Measurements from ENCODE around the gene CHST8.

CHST8 gene

DNA sequence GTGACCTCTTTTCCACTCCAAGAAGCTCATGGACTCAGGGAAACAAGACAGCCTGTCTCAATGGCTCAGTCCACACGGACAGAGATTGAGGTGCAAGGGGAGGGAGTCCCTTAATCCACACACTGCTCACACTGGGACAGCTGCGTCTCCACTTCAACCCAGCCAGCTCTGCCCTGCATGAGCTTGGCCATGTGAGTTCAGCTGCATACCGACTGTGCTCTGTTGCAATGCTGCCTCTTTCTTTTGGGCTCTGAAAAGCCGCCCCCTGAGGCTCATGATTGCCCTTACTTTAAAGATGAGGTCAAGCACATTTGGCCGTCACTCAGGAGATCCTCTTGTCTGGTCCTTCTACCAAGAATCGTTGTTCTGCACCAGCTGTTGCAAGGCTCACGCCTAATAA, 110.1 kb downstream of the CHST8 start:
- Mint-ChIP-seq H3K9me3 (no peaks in the 10 kb centered on the region), H3K4me1 (no peaks in the 10 kb centered on the region), H3K27me3 (peaks cover 7% of the 10 kb centered on the region), H3K27ac (no peak overlapping the region), H3K36me3 (no peaks in the 10 kb centered on the region), H3K4me3 (no peak overlapping the region)

DNA sequence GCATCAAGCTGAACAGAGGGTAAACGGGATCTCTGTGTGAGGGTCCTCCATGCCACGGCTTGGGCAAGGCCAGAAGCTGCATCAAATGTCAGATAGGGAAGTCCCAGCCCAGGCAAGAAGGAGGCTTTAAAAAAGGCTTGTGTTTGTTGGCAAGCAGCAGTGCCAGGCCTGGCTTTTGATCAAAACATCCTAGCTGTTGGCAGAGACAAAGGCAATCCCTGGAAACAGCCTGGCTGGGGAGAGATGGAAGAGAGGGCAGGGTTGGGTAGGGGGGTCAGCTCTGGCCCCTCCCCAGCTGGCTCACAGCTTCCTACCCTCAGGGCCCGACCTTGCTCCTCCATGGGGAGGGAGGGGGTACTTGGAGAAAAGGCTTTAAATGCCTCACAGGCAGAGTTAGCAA, 113.2 kb downstream of the CHST8 start:
- Mint-ChIP-seq H3K9me3 (no peaks in the 10 kb centered on the region), H3K36me3 (no peaks in the 10 kb centered on the region), H3K4me1 (no peaks in the 10 kb centered on the region), H3K4me3 (no peak overlapping the region), H3K27ac (no peak overlapping the region), H3K27me3 (peaks cover 13% of the 10 kb centered on the region)

DNA sequence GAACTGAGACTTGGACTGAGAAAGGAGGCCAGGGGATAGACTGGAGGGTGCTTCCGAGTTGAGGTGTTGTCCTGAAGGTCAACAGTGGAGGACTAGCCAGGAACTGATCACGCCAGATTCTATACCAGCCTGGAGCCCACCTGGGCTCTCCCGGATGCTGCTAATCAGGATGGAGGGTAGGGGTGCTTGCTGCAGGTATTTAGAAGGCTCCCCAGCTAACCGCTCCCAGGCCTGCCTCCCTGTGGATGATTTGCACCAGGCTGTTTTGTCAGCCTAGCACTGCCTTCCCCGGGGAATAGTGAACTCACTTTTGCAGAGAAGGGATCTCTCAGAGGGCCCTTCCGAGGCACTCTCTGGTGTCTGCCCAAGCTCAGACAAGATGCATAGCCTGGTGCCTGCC, 114.4 kb downstream of the CHST8 start:
- Mint-ChIP-seq H3K4me1 (no peaks in the 10 kb centered on the region), H3K36me3 (no peaks in the 10 kb centered on the region), H3K27ac (no peak overlapping the region), H3K27me3 (peaks cover 11% of the 10 kb centered on the region), H3K4me3 (no peak overlapping the region), H3K9me3 (no peaks in the 10 kb centered on the region)

DNA sequence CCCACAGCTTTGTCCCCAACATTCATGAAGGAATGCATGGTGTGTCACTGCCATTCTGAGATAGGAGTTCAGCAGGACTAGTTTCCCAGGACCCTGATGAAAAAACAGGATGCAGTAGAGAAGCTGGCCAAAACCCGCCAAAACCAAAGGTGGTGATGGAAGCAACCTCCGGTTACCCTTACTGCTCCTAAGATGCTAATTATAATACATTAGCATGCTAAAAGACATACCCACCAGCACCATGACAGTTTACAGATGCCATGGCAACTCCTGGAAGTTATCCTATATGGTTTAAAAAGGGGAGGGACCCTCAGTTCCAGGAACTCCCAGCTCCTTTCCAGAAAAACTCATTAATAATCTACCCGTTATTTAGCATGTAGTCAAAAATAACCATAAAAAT, 115.0 kb downstream of the CHST8 start:
- Mint-ChIP-seq H3K27ac (no peak overlapping the region), H3K27me3 (peaks cover 11% of the 10 kb centered on the region), H3K9me3 (no peaks in the 10 kb centered on the region), H3K4me1 (no peaks in the 10 kb centered on the region), H3K4me3 (no peak overlapping the region), H3K36me3 (no peaks in the 10 kb centered on the region)

DNA sequence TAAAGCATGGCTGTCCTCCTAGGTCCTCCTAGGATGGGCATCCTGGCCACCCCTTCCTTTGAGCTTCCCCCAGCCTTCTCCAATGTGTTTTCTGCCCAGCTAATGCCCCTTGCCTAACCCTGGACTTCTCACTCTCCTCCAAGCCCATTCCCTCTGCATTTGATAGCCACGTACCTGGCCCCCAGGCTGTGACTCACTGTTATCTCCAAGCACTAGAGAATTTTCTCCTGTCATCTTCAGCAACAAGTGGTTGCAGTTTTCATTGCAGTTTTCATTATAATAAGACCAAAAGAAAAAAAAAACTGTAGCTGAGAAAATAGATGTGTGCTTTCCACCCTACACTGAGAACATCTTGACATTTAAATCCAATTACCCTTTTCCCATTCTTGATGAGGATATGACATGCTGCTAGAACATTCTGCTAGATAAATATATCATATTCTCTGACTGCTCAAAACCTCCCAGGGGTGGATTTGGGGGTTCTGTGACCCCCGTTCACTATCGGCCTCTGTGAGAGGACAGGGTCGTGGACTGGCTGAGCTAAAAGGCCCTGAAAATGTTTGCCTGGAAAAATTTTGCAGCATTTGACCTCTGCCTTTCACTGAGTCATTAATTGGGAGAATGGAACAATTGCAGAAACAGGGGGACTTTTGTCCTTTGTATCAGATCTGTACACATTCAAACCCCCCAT, 116.1 kb downstream of the CHST8 start:
- no peak overlapping the region for H3K27ac Mint-ChIP-seq
- H3K36me3 Mint-ChIP-seq = no peaks in the 10 kb centered on the region
- peaks cover 11% of the 10 kb centered on the region for H3K27me3 Mint-ChIP-seq

DNA sequence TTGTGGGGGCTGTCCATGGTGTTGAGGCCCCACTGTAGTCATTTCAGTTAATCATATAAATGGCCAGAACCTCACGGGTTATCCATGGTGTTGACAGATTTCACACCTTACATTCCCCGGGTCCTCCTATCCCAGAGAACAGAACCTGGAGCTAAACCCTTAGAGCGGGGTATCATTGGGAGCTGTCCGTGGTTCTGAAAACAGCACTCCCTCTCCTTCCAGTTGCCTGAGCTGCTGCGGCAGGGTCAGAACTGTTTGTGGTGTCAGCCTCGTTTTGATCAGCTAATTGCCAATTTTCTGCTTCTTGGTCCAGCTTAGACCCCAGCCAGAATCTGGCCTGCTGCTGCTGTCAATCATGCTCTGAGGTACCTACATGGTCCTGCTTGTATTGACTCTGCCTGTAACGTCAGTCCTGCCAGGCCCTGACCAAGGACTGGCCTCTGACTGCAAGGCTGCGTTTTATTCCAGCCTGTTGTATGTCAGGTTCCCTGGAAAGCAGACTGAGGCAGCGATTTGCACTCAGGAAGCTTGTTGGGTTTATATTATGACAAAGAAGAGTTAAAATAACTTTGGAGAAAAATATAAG, 119.2 kb downstream of the CHST8 start:
- H3K27me3 Mint-ChIP-seq = peaks cover 6% of the 10 kb centered on the region
- H3K27ac Mint-ChIP-seq = no peak overlapping the region
- H3K4me1 Mint-ChIP-seq = no peaks in the 10 kb centered on the region
- no peak overlapping the region for H3K4me3 Mint-ChIP-seq
- H3K9me3 Mint-ChIP-seq = no peaks in the 10 kb centered on the region
- H3K36me3 Mint-ChIP-seq = no peaks in the 10 kb centered on the region

More for the DNA sequence above, 116.1 kb downstream of the CHST8 start:
- Mint-ChIP-seq H3K9me3 (no peaks in the 10 kb centered on the region), H3K4me1 (no peaks in the 10 kb centered on the region), H3K4me3 (no peak overlapping the region)

DNA sequence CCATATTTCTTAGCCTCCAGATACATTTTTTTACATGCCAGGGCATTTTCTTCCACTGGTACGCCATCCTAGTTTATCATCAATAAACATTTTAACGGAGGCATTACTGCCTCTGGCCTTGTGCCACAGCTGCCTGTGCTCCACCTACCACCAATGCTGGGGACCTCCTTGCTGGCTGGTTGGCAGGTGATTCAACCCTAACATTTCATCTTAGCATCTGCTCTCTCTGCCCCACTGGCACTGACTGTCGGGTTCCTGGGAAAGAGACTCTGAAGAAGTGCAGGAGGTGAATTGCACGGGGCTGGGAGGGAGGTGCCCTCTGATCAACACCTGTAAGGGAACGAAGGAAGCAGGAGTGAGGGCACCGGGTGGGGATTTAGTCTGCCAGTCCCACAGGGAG, 123.5 kb downstream of the CHST8 start:
- Mint-ChIP-seq H3K4me1 (no peaks in the 10 kb centered on the region), H3K4me3 (no peak overlapping the region), H3K27ac (no peak overlapping the region), H3K36me3 (no peaks in the 10 kb centered on the region), H3K9me3 (no peaks in the 10 kb centered on the region), H3K27me3 (no peaks in the 10 kb centered on the region)

DNA sequence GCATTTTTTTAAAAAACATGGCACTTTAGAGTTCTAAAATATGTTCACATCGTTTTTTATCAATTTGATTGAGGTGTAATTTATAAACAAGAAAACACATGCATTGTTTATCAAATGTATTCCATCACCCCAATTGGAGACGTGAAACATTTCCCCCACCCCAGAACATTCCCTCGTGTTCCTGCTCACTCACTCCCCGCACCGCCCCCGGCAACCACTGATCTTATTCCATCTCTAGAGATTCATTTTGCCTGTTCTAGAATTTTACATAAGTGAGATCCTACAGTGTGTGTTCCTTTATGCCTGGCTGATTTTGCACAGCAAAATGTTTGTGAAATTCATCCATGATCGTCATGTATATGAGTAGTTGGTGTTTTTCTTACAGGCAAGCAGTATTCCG, 124.4 kb downstream of the CHST8 start:
- Mint-ChIP-seq H3K9me3 (no peaks in the 10 kb centered on the region), H3K4me1 (no peaks in the 10 kb centered on the region), H3K36me3 (no peaks in the 10 kb centered on the region), H3K27ac (no peak overlapping the region), H3K27me3 (no peaks in the 10 kb centered on the region), H3K4me3 (no peak overlapping the region)

DNA sequence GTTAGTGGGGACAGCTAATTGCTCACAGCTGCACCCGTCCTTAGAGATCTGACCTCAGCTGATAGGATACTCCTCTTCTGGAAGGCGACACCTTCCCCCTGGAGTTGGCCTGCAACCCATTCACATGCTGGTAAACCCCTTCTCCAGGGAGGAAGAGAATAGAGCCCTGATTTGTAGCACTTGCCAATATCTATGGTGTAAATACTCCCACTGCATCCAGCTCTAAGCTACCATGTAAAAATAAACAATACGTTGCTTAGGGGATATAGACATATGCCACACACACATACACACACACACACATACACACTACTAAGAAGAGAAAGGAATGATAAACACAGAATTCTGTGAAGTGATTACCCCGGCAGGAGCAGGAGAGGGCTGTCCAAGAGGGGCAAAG, 125.5 kb downstream of the CHST8 start:
- Mint-ChIP-seq H3K36me3 (no peaks in the 10 kb centered on the region), H3K27ac (no peak overlapping the region), H3K27me3 (no peaks in the 10 kb centered on the region), H3K4me1 (no peaks in the 10 kb centered on the region), H3K9me3 (no peaks in the 10 kb centered on the region), H3K4me3 (no peak overlapping the region)

DNA sequence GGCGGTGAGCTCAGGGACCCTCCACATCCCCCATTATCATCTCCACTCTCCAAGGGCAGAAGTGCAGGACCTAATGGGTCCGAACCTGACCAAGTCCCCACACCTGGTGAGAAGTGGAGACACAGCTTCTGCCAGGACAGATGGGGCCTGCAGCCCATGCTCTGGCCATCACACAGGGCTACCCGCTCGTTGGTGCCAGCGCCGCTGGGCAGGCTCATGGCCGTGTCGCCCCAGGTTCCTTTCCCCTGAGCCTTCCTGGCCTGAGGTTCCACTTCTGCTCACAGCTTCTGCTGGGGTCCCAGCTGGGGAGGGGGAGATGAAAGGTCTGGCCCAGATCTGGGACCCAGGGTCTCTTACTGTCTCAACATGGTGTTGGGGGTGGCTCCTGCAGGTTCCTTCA, 126.5 kb downstream of the CHST8 start:
- H3K9me3 Mint-ChIP-seq = no peaks in the 10 kb centered on the region
- H3K27ac Mint-ChIP-seq = no peak overlapping the region
- no peaks in the 10 kb centered on the region for H3K27me3 Mint-ChIP-seq
- no peak overlapping the region for H3K4me3 Mint-ChIP-seq
- H3K36me3 Mint-ChIP-seq = no peaks in the 10 kb centered on the region
- no peaks in the 10 kb centered on the region for H3K4me1 Mint-ChIP-seq

DNA sequence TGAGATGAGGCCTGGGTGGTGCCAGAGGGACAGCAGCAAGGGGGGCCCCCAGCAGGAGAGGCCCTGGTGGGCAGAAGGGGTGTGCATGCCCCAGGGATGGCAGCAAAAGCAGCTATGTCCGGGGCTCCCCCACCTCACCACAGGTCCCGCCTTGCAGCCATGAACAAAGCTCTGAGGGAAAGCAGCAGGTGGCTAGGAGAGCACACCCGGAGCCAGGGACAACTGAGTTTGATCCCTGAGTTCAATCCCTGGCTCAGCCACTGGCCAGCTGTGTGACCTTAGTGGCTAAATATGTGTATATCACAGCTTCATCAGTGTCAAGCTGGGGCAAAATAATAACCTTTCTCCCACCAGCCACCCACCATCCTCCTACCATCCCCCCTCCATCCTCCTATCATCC, 127.3 kb downstream of the CHST8 start:
- Mint-ChIP-seq H3K27ac (no peak overlapping the region), H3K27me3 (no peaks in the 10 kb centered on the region), H3K4me1 (no peaks in the 10 kb centered on the region), H3K9me3 (no peaks in the 10 kb centered on the region), H3K4me3 (no peak overlapping the region), H3K36me3 (no peaks in the 10 kb centered on the region)

DNA sequence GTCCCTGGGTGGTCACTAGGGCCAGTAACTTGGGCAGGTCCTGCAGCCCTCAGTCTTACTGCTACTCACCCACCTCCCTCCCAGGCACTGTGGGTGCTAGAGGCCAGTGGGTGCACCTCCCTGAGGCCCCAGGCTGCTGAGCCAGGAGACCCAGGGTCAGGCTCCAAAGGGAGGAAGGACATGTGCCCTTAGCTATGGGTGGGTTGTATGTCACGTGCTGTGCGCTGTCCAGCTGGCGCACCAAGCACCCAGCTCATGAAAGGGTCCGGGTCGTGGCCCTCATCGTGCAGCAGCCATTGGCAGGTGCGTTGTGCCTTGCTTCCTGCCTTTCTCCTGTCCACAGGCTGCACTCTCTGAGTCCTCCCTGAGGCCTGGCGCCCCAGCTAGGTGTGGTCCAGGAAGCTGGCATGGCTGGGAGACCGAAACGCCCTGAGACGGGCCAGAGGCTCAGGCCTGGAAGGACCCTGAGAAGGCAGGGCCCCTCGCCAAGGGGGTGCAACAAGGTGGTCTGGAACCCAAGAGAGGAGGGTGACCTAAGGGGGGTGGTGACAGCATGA, 127.9 kb downstream of the CHST8 start:
- Mint-ChIP-seq H3K4me1 (no peaks in the 10 kb centered on the region), H3K36me3 (no peaks in the 10 kb centered on the region), H3K27me3 (no peaks in the 10 kb centered on the region), H3K27ac (no peak overlapping the region), H3K4me3 (no peak overlapping the region), H3K9me3 (no peaks in the 10 kb centered on the region)

DNA sequence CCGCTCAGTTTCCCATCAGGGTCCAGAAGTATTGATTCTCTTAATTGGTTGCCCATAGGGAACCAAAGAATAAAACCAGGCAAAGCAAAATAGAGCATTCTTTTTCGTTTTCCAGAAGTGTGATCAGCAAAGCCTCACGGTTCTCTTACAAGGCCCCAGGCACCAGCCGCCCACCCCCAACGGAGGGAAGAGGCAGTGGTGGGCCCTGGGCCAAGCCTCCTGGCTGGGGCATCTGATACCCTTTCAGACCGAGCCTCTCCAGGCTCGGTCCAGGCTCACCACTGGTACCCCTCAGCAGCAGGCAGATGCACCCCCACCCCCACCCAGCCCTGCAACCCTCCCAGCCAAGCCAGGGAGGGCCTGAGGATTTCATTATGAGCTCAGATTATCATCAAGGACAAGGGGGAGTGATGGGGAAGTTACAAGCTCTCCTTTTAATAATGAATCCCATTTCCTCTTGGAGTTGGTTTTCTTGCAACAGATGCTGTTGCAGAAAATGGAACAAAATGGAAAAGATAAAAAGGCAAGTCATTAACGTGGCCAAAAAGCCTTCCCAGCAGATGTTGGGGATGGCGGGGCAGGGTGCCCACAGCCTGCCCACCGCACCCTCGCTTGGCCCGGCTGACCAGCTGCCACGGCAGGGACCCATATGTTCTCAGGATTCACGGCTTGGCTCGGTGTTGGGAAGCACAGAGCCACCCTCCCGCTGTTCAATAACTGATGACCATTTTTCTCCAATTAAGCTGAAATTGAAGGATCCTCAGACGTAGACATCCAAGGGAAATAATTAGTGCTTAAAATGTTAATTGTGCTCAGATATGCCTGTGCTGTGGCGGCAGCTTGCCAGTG, 129.1 kb downstream of the CHST8 start:
- H3K4me3 Mint-ChIP-seq = no peak overlapping the region
- H3K27me3 Mint-ChIP-seq = no peaks in the 10 kb centered on the region
- no peaks in the 10 kb centered on the region for H3K36me3 Mint-ChIP-seq
- no peak overlapping the region for H3K27ac Mint-ChIP-seq
- H3K4me1 Mint-ChIP-seq = no peaks in the 10 kb centered on the region
- no peaks in the 10 kb centered on the region for H3K9me3 Mint-ChIP-seq

DNA sequence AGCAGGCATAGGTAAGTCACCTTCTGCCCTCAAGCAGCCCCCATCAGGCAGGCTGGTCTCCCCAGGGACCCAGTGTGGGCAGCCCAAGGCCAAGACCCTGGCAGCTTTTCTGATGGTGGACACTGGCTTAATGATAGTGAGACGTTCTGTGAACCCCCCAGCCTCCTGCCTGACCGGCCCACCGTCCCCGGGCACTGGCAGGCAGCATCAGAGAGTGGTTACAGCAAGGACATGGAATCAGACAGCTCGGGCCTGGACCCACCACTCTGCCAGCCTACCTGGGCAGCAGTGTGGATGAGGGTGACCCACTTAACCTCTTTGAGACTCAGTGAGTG, 129.7 kb downstream of the CHST8 start:
- no peaks in the 10 kb centered on the region for H3K36me3 Mint-ChIP-seq
- H3K27me3 Mint-ChIP-seq = peaks cover 2% of the 10 kb centered on the region
- no peak overlapping the region for H3K27ac Mint-ChIP-seq
- H3K9me3 Mint-ChIP-seq = no peaks in the 10 kb centered on the region
- no peaks in the 10 kb centered on the region for H3K4me1 Mint-ChIP-seq
- H3K4me3 Mint-ChIP-seq = no peak overlapping the region

DNA sequence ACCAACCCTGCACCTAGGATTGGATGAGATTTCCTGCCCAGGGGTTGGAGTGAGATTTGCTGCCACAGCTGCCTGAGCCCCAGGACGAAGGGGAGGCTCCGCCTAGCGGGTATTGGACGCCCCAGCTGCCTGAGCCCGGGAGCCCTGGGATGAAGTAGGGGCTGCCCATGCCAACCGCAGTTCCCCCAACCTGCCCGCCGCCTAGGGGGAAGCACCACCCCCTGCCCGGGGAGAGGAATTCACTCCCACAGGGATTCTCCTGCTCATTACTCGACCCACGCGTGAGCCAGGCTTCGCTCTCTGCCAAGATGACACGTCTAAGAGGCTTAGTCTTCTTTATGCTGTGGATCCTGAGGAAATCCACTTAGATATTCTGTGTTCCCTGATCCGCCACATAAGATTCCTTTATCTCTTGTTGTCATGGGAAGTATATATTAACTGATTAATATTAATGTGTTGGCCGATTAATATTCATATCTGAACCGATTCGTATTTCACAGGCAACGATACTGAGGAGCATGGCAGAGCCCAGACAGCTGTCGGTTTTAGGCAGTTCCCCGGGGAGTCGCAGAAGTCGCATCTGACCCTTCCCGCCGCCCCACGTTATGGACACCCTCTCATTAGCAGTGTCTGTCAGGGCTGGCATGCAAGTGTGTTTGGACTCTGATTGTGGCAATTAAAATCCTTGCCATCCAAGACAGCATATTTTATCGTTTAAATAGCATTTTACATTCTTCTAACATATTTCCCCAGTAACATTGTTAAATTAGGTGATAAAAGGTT, 130.5 kb downstream of the CHST8 start:
- H3K4me1 Mint-ChIP-seq = no peaks in the 10 kb centered on the region
- no peak overlapping the region for H3K4me3 Mint-ChIP-seq
- no peaks in the 10 kb centered on the region for H3K9me3 Mint-ChIP-seq
- H3K27ac Mint-ChIP-seq = no peak overlapping the region
- H3K36me3 Mint-ChIP-seq = no peaks in the 10 kb centered on the region
- H3K27me3 Mint-ChIP-seq = peaks cover 2% of the 10 kb centered on the region
